PC-3 (cell line): ENCODE results near the gene BCL6B.

Experiments
- CTCF ChIP-seq: fragments of 300-600 bp; sonication (generic); conservative IDR thresholded peaks from 2 replicates; pipeline ENCODE4 v1.5.1; 2017; ENCODE audit warnings: antibody characterized with exemption, low read depth, mild to moderate bottlenecking, low read length
- EZH2 ChIP-seq: fragments of 300-600 bp; sonication (generic); IDR thresholded peaks from one replicate; pipeline ENCODE4 v1.6.1; 2017; ENCODE audit warnings: antibody characterized with exemption, mild to moderate bottlenecking, low read length; ENCODE audit not compliant: unreplicated experiment

GRCh38 chr17:7047566-7047965 lies 24.7 kb downstream of the BCL6B start:
- TF ChIP-seq CTCF (no peak), EZH2 (no peak)
